T-cell (primary cell): ENCODE data around the gene RERE. TPM values are rescaled to one million over a fixed set of nuclear protein-coding genes. Genes with fewer than 3 reads are reported as not detected.
"Not testable (repeated sequence)": the region's sequence is repeated elsewhere in the genome, so short reads cannot be mapped to it uniquely, and the experiment has no call there.

Experiments
- ATAC-seq, 4 experiments: fragments of 200-7000 bp in 3 of 4; fragments of 150-1000 bp in 1 of 4; cut with Tn5 transposase; replicated peaks in 1 of 4; 1 replicate in 3 of 4; 2 replicates in 1 of 4; pipeline ENCODE4 v1.10.0; 2021; ENCODE audit warnings: moderate library complexity in 3 of 4, mild to moderate bottlenecking in 2 of 4, moderate number of reproducible peaks in 1 of 4
- CTCF ChIA-PET, 2 donors: fragments of 300-600 bp; sonication (Branson Sonifier 250); formaldehyde crosslinking; loops; one replicate each; lab custom pipeline; 2022; ENCODE audit warnings: antibody characterized with exemption in 2 of 2; lab: Charles Lee
- POLR2A ChIA-PET, 2 donors: fragments of 300-600 bp; sonication (Branson Sonifier 250); formaldehyde crosslinking; loops; one replicate each; lab custom pipeline; 2022; ENCODE audit warnings: antibody characterized with exemption in 2 of 2; lab: Charles Lee
- DNase-seq, 35 experiments: peaks; one replicate each; pipeline versions ENCODE4 v3.0.0 to v3.0.0-alpha.2; 2013 to 2023
- H3K27ac ChIP-seq: one replicate; pipeline ENCODE4 v1.5.1; 2013; ENCODE audit warnings: low read length
- H3K27me3 ChIP-seq, 2 experiments: replicated peaks in 1 of 2; 1 replicate in 1 of 2; 2 replicates in 1 of 2; pipeline versions ENCODE4 v1.6.1 to v1.7.0; 2013; ENCODE audit warnings: low read length in 1 of 2, mixed read lengths in 1 of 2; ENCODE audit not compliant: control insufficient read depth in 2 of 2, insufficient read depth in 2 of 2; ENCODE audit errors: extremely low read depth in 1 of 2
- H3K36me3 ChIP-seq, 2 donors: 1 replicate in 1 of 2; 2 replicates in 1 of 2; pipeline versions ENCODE4 v1.6.1 to v1.7.0; 2013; ENCODE audit warnings: low read length in 1 of 2; ENCODE audit not compliant: control insufficient read depth in 2 of 2, insufficient read depth in 1 of 2; ENCODE audit errors: extremely low read depth in 1 of 2
- H3K4me1 ChIP-seq, 2 experiments: 1 replicate in 1 of 2; 2 replicates in 1 of 2; pipeline versions ENCODE4 v1.6.1 to v1.7.0; 2013; ENCODE audit warnings: low read length in 2 of 2, mixed read lengths in 1 of 2; ENCODE audit not compliant: insufficient read depth in 2 of 2, control insufficient read depth in 1 of 2; ENCODE audit errors: extremely low read depth in 1 of 2
- H3K4me3 ChIP-seq, 2 donors: 1 replicate in 1 of 2; 2 replicates in 1 of 2; pipeline versions ENCODE4 v1.5.1 to v1.7.0; 2013; ENCODE audit warnings: mild to moderate bottlenecking in 2 of 2, low read length in 1 of 2, moderate library complexity in 1 of 2; ENCODE audit not compliant: control insufficient read depth in 1 of 2; ENCODE audit errors: extremely low read depth in 1 of 2
- H3K9me3 ChIP-seq: 2 replicates; pipeline ENCODE4 v1.7.0; 2013
- H3K27ac Mint-ChIP-seq, 2 donors: one replicate each; pipeline ENCODE4 v1.8.0; 2020 to 2021; ENCODE audit warnings: mild to moderate bottlenecking in 2 of 2, mixed read lengths in 2 of 2
- H3K27me3 Mint-ChIP-seq, 2 donors: one replicate each; pipeline ENCODE4 v1.8.0; 2021 to 2022; ENCODE audit warnings: mixed read lengths in 2 of 2
- H3K36me3 Mint-ChIP-seq: one replicate; pipeline ENCODE4 v1.8.0; 2021; ENCODE audit warnings: mixed read lengths
- H3K4me1 Mint-ChIP-seq, 3 donors: one replicate each; pipeline ENCODE4 v1.8.0; 2020 to 2022; ENCODE audit warnings: mixed read lengths in 3 of 3, mild to moderate bottlenecking in 1 of 3
- H3K4me3 Mint-ChIP-seq, 3 donors: one replicate each; pipeline ENCODE4 v1.8.0; 2020 to 2022; ENCODE audit warnings: mild to moderate bottlenecking in 3 of 3, mixed read lengths in 3 of 3, moderate library complexity in 3 of 3
- H3K9me3 Mint-ChIP-seq, 3 donors: one replicate each; pipeline ENCODE4 v1.8.0; 2020 to 2022; ENCODE audit warnings: mixed read lengths in 3 of 3
- WGBS: methylation state at CpG from one replicate; pipeline ENCODE4 v1.1.5; 2013; ENCODE audit warnings: missing lambda C conversion rate; ENCODE audit not compliant: insufficient coverage; 5-methylcytosine and 5-hydroxymethylcytosine counted together
- total RNA-seq, 35 experiments: library from RNA in 6 of 35; stranded (reverse) in 6 of 35; fragments of 120-200 nt in 1 of 35; gene quantifications; one replicate each; pipeline versions ENCODE4 v1.2.1 to v1.2.4 and lab custom pipeline; 2013 to 2026

RERE gene
- total RNA-seq, 5 donors from 2014 or later (not counting 1 experiment from before 2014, with no cell fraction given): 85.1 to 116 (median 103) TPM

DNA sequence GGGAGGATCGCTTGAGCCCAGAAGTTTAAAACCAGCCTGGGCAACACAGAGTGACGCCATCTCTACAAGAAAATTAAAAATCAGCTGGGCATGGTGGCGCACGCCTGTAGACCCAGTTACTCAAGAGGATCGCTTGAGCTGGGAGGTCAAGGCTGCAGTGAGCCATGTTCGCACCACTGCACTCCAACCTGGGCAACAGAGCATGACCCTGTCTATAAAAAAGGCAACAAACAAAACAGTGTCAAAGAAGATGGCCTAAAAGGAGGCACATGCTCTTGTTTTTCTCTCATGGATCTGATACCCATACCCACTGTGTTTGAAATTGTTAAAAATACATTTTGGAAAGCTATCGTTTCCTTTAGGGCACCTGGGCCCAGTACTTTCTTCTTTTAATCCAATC, 307.9 kb downstream of the RERE start:
- no peaks in the 10 kb centered on the region for H3K9me3 ChIP-seq
- Mint-ChIP-seq H3K4me1 (peaks cover 50 to 63% (median 50%) of the 10 kb centered on the region in 3 donors), H3K27me3 (no peaks in the 10 kb centered on the region), H3K4me3 (peak overlapping the region; percentile 49 to 70 (median 66)), H3K27ac (peak overlapping the region; percentile 93), H3K36me3 (peaks cover 19% of the 10 kb centered on the region), H3K9me3 (no peaks in the 10 kb centered on the region)
- peak overlapping the region; percentile 66 for H3K27ac ChIP-seq
- no peak for DNase-seq
- ATAC-seq: no peak
- H3K27me3 ChIP-seq: no peaks in the 10 kb centered on the region
- H3K4me1 ChIP-seq: peaks cover 23 to 25% of the 10 kb centered on the region in 2 experiments
- no peak overlapping the region for H3K4me3 ChIP-seq
- POLR2A ChIA-PET: interaction anchor here in 1 of 2 donors (0.7 to 1.9 kb wide), 2 partner anchors 16 to 621 kb away, joined by 3 to 6 read pairs; no protein-coding TSS in a partner anchor
- peaks cover 0 to 6% of the 10 kb centered on the region in 2 donors for H3K36me3 ChIP-seq
- CTCF ChIA-PET: interaction anchor here in 1 of 2 donors (0.8 to 0.9 kb wide), 2 partner anchors 16 to 47 kb away, joined by 3 read pairs; no protein-coding TSS in a partner anchor
- 96% methylated on average over 6 of the region's 7 CpGs for WGBS

DNA sequence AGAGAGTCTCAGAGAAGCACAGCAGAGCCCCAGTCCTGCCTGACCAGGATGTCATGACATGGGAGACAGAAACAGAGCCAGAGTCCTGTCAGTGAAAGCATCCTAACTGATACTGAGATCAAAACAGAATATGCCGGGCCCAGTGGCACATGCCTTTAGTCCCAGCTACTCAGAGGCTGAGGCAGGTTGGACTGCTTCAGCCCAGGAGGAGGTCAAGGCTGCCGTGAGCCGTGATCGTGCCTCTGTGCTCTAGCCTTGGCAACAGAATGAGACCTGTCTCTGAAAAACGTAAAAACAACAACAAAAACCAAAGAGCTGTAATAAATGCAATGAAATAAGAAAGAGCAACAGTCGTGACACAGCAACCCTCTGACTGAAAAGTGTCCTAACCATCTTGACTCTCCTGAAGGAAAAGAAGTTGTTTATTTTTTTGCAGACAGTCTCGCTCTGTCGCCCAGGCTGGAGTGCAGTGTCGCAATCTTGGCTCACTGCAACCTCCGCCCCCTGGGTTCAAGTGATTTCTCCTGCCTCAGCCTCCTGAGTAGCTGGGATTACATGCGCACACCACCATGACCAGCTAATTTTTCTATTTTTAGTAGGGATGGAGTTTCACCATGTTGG, 310.3 kb downstream of the RERE start:
- WGBS: 100% methylated on average over 3 of the region's 11 CpGs
- ChIA-PET POLR2A (no interaction called here), CTCF (no interaction called here)
- Histone ChIP-seq H3K27ac (no peak overlapping the region), H3K9me3 (no peaks in the 10 kb centered on the region), H3K4me1 (peaks cover 16 to 18% of the 10 kb centered on the region in 2 experiments), H3K27me3 (no peaks in the 10 kb centered on the region), H3K4me3 (no peak overlapping the region), H3K36me3 (peaks cover 0 to 6% of the 10 kb centered on the region in 2 donors)
- Mint-ChIP-seq H3K4me3 (no peak overlapping the region), H3K9me3 (no peaks in the 10 kb centered on the region), H3K27ac (no peak overlapping the region), H3K4me1 (peaks cover 32 to 54% (median 35%) of the 10 kb centered on the region in 3 donors), H3K27me3 (no peaks in the 10 kb centered on the region), H3K36me3 (peaks cover 19% of the 10 kb centered on the region)
- DNase-seq: no peak
- ATAC-seq: no peak

DNA sequence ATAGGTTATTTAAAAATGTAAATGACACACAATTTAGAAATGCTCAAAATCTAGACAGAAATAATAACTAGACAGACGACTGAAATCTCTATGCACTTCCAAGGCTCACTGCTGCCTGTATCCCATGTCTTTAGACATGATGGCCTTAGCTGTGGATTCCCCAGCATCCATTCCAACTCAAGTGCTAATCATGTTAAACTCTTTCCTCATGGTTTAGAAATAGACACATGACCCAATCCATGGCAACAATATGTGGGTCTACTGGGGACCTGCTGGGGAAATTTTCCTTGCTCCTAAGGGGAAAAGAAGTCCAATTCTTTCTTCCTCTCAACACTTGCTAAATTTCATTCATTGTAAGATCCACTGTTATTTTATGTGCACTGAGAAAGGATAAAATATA, 311.0 kb downstream of the RERE start:
- H3K9me3 Mint-ChIP-seq: no peaks in the 10 kb centered on the region
- Histone ChIP-seq H3K27me3 (no peaks in the 10 kb centered on the region), H3K4me1 (peaks cover 16% of the 10 kb centered on the region in 2 experiments), H3K36me3 (peaks cover 0 to 6% of the 10 kb centered on the region in 2 donors), H3K9me3 (no peaks in the 10 kb centered on the region), H3K27ac (no peak overlapping the region), H3K4me3 (no peak overlapping the region)
- peak overlapping the region in 1 of 2 donors; percentile 8 for H3K27ac Mint-ChIP-seq
- ChIA-PET POLR2A (no interaction called here), CTCF (no interaction called here)
- ATAC-seq: no peak
- H3K4me1 Mint-ChIP-seq: peaks cover 29 to 49% (median 31%) of the 10 kb centered on the region in 3 donors
- no peaks in the 10 kb centered on the region for H3K27me3 Mint-ChIP-seq
- WGBS: no CpG with 5 or more reads among the region's 1 CpG
- H3K4me3 Mint-ChIP-seq: no peak overlapping the region
- DNase-seq: no peak
- peaks cover 19% of the 10 kb centered on the region for H3K36me3 Mint-ChIP-seq

DNA sequence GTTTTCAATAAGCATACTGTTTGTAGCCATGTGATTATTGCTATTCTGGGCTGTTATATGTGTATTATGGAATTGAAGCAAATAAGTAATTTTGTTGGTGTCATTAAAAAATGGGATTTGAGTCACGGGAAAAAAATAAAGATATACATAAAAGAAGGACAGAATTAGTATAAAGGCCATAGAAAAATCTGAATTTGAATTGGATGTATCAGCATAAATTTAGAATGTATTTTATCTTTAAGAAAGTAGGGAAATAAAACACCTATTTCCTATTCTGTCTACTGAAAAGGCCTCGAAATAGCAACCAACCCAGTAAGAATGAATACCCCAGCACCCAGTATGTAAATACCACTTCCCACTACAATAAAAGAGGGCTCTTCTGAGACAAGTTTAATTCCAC, 313.6 kb downstream of the RERE start:
- ChIA-PET POLR2A (no interaction called here), CTCF (interaction anchor here in 1 of 2 donors (0.5 kb wide), 1 partner anchor 356 kb away, joined by 3 read pairs; no protein-coding TSS in a partner anchor)
- H3K4me1 ChIP-seq: no peaks in the 10 kb centered on the region
- no peak overlapping the region for H3K27ac Mint-ChIP-seq
- no peaks in the 10 kb centered on the region for H3K9me3 Mint-ChIP-seq
- ATAC-seq (no peak), DNase-seq (no peak)
- H3K36me3 ChIP-seq: peaks cover 0 to 6% of the 10 kb centered on the region in 2 donors
- no peaks in the 10 kb centered on the region for H3K9me3 ChIP-seq
- H3K4me1 Mint-ChIP-seq: peaks cover 5 to 24% (median 7%) of the 10 kb centered on the region in 3 donors
- peaks cover 19% of the 10 kb centered on the region for H3K36me3 Mint-ChIP-seq
- H3K4me3 Mint-ChIP-seq: no peak overlapping the region
- no peak overlapping the region for H3K27ac ChIP-seq
- no CpG with 5 or more reads among the region's 2 CpGs for WGBS
- H3K27me3 ChIP-seq: no peaks in the 10 kb centered on the region
- H3K4me3 ChIP-seq: no peak overlapping the region
- no peaks in the 10 kb centered on the region for H3K27me3 Mint-ChIP-seq

DNA sequence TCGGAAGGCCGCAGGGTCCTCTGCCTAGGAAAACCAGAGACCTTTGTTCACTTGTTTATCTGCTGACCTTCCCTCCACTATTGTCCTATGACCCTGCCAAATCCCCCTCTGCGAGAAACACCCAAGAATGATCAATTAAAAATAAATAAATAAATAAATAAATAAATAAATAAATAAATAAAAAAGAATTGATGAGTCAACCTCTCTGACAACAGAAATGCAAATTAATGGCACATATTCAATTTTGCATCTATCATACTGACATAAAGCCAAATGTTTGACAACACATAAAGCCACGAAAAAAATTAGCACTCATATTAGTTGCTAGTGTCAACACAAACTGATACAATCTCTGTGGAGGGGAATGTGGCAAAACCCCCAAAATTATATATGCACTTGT, 314.5 kb downstream of the RERE start:
- H3K27me3 Mint-ChIP-seq, H3K27me3 ChIP-seq, H3K36me3 ChIP-seq, H3K9me3 ChIP-seq, H3K27ac Mint-ChIP-seq, H3K27ac ChIP-seq, DNase-seq, H3K4me3 ChIP-seq, CTCF ChIA-PET, H3K9me3 Mint-ChIP-seq, ATAC-seq, H3K4me1 ChIP-seq, POLR2A ChIA-PET, H3K4me3 Mint-ChIP-seq: not testable (repeated sequence)
- peaks cover 15% of the 10 kb centered on the region for H3K36me3 Mint-ChIP-seq
- peaks cover 0 to 15% (median 2%) of the 10 kb centered on the region in 3 donors for H3K4me1 Mint-ChIP-seq
- WGBS: no CpG with 5 or more reads among the region's 4 CpGs

DNA sequence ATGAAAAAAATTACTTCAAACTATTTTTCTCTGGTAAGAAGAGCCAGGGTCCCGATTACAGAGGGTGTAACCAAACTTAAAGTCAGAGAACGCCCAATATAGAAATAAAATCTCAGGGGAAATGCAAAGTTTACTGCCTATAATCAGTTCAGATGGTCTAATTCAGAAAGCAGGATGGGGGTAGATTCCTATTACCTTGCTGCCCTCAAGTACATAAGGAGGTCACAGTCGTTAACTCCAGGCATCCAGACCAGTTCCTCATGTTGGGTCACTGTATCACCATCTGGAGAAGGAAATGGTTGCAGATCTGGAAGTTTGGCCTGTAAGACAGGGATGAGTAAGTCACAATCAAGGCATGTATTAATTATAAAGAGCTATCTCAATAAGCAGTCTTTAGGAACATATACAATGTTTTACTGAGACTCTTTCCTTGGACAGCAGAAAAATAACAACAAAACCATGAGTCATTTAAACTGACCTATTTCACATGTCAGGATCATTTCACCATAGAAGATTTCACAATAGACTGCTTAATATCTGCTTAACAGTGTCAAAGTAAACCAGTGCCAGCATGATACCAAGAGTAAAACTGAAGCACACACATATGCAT, 320.1 kb downstream of the RERE start:
- Mint-ChIP-seq H3K27ac (peak overlapping the region; percentile 37 to 45), H3K27me3 (no peaks in the 10 kb centered on the region), H3K36me3 (peaks cover 35% of the 10 kb centered on the region), H3K9me3 (no peaks in the 10 kb centered on the region), H3K4me3 (no peak overlapping the region), H3K4me1 (peaks cover 5 to 20% (median 8%) of the 10 kb centered on the region in 3 donors)
- ATAC-seq: no peak
- Histone ChIP-seq H3K9me3 (no peaks in the 10 kb centered on the region), H3K4me3 (no peak overlapping the region), H3K4me1 (no peaks in the 10 kb centered on the region), H3K36me3 (peaks cover 8 to 12% of the 10 kb centered on the region in 2 donors), H3K27ac (peak overlapping the region; percentile 59), H3K27me3 (no peaks in the 10 kb centered on the region)
- no CpG with 5 or more reads among the region's 3 CpGs for WGBS
- CTCF ChIA-PET: no interaction called here
- POLR2A ChIA-PET: no interaction called here
- DNase-seq: no peak
